HepG2 (cell line): ENCODE results near the gene CCDC61. TPM values are rescaled to one million over a fixed set of nuclear protein-coding genes. Genes with fewer than 3 reads are reported as not detected.
A peak's percentile ranks its signal among the peaks of the same experiment; 100 is the strongest.

ENCODE experiments used
- ATAC-seq: fragments of 200-7000 bp; cut with Tn5 transposase; 3 replicates; pipeline ENCODE4 v1.9.1; 2020; ENCODE audit warnings: mild to moderate bottlenecking, moderate library complexity
- BruUV-seq: library from RNA; stranded (reverse); fragments of 400-500 nt; replicated peaks from 2 replicates; lab custom pipeline; 2021; lab: Mats Ljungman, UMichigan
- CTCF ChIA-PET: fragments of 300-600 bp; formaldehyde crosslinking; extraction: SDS; loops from one replicate; lab custom pipeline; 2021; ENCODE audit warnings: low total read pairs, inconsistent platforms, low intra/inter-chr PET ratio; lab: Yijun Ruan, JAX
- POLR2A ChIA-PET: fragments of 350-600 bp; sonication (Branson Sonifier 250); formaldehyde crosslinking; loops from one replicate; lab custom pipeline; 2020; ENCODE audit warnings: antibody characterized with exemption, inconsistent platforms; lab: Yijun Ruan, JAX
- DNase-seq: peaks from one replicate; pipeline ENCODE4 v3.0.0-alpha.2; 2015; ENCODE audit warnings: low spot score
- FAIRE-seq: peaks from 3 replicates; lab custom pipeline; 2011; peaks lifted over from hg19 to GRCh38; lab: Jason Lieb, UNC
- H2AFZ ChIP-seq: one replicate; pipeline ENCODE4 v1.6.1; 2011; ENCODE audit warnings: low read length, inconsistent platforms
- H3K27ac ChIP-seq: fragments of 300-600 bp; 3 replicates; pipeline ENCODE4 v1.8.0; 2011; ENCODE audit warnings: mixed run types, mild to moderate bottlenecking, mixed read lengths, low read length, inconsistent platforms; ENCODE audit not compliant: insufficient read depth; ENCODE audit errors: extremely low read length
- H3K27me3 ChIP-seq, 2 experiments: fragments of 200-600 bp in 1 of 2; 2 replicates in 1 of 2; 3 replicates in 1 of 2; pipeline versions ENCODE4 v1.6.0 to v1.8.0; 2011; ENCODE audit warnings: low read length in 2 of 2, mild to moderate bottlenecking in 2 of 2, moderate library complexity in 2 of 2, inconsistent platforms in 1 of 2; ENCODE audit not compliant: insufficient read depth in 2 of 2, control insufficient read depth in 1 of 2
- H3K36me3 ChIP-seq, 2 experiments: fragments of 200-600 bp in 1 of 2; replicated peaks in 1 of 2; 2 replicates in 1 of 2; 3 replicates in 1 of 2; pipeline versions ENCODE4 v1.5.1 to v1.8.0; 2011; ENCODE audit warnings: low read length in 2 of 2, inconsistent platforms in 1 of 2; ENCODE audit not compliant: insufficient read depth in 2 of 2, control insufficient read depth in 1 of 2
- H3K4me1 ChIP-seq: 2 replicates; pipeline ENCODE4 v1.5.1; 2012; ENCODE audit warnings: low read length, inconsistent platforms; ENCODE audit not compliant: insufficient read depth
- H3K4me2 ChIP-seq: 2 replicates; pipeline ENCODE4 v1.6.0; 2011; ENCODE audit warnings: low read depth, low read length, inconsistent platforms
- H3K4me3 ChIP-seq, 3 experiments: fragments of 200-600 bp in 1 of 3; sonication (generic), shearing (Covaris generic) in 1 of 3; replicated peaks in 1 of 3; 2 replicates each; pipeline ENCODE4 v1.5.1; 2011 to 2016; ENCODE audit warnings: low read length in 3 of 3, inconsistent platforms in 2 of 3, low read depth in 2 of 3, mild to moderate bottlenecking in 2 of 3, control low read depth in 1 of 3, mixed read lengths in 1 of 3; ENCODE audit not compliant: insufficient read depth in 1 of 3
- H3K79me2 ChIP-seq: one replicate; pipeline ENCODE4 v1.6.1; 2011; ENCODE audit warnings: low read length, inconsistent platforms; ENCODE audit not compliant: insufficient read depth
- H3K9ac ChIP-seq: 2 replicates; pipeline ENCODE4 v1.6.0; 2011; ENCODE audit warnings: mild to moderate bottlenecking, low read depth, low read length, inconsistent platforms; ENCODE audit not compliant: insufficient read depth
- H3K9me3 ChIP-seq: 2 replicates; pipeline ENCODE4 v1.5.1; 2012; ENCODE audit warnings: mild to moderate bottlenecking, low read length
- H4K20me1 ChIP-seq: 2 replicates; pipeline ENCODE4 v1.6.0; 2011; ENCODE audit warnings: inconsistent platforms, mild to moderate bottlenecking, low read length, moderate library complexity; ENCODE audit not compliant: insufficient read depth
- HMGXB3 ChIP-seq: sonication (generic); formaldehyde crosslinking; IDR thresholded peaks from 2 replicates; pipeline ENCODE4 v1.4.0; 2020; ENCODE audit warnings: missing genetic modification reagents, borderline replicate concordance
- KLF11 ChIP-seq: IDR thresholded peaks from 2 replicates; pipeline ENCODE4 v1.6.1; 2016; ENCODE audit warnings: missing compliant biosample characterization
- SP2 ChIP-seq: sonication (generic); formaldehyde crosslinking; IDR thresholded peaks from 2 replicates; pipeline ENCODE4 v1.5.1; 2020; ENCODE audit warnings: mild to moderate bottlenecking, missing genetic modification reagents
- TCF7 ChIP-seq: sonication (generic); IDR thresholded peaks from 2 replicates; pipeline ENCODE4 v1.6.1; 2016; ENCODE audit warnings: antibody characterized with exemption, low read depth
- ZMYM2 ChIP-seq: sonication (generic); formaldehyde crosslinking; IDR thresholded peaks from 2 replicates; pipeline ENCODE4 v1.8.0; 2022; ENCODE audit warnings: mild to moderate bottlenecking, missing genetic modification reagents
- ZNF792 ChIP-seq: IDR thresholded peaks from 2 replicates; pipeline ENCODE4 v1.6.1; 2016
- whole genome bisulfite sequencing: methylation state at CpG from one replicate; pipeline ENCODE4 v1.1.6; 2017; ENCODE audit warnings: low lambda C conversion rate; 5-methylcytosine and 5-hydroxymethylcytosine counted together
- in situ Hi-C: cut with HindIII; loops from 2 replicates; pipeline ENCODE4 v1.10.0; 2017; ENCODE audit warnings: low pct_unique_long_range_greater_than_20kb; ENCODE audit not compliant: extremely low pct_ligation_motif_present
- intact Hi-C: fragments of 100-400 bp; cut with micrococcal nuclease; formaldehyde crosslinking; loops from one replicate; pipeline ENCODE4 v1.10.0; 2022; ENCODE audit not compliant: unreplicated experiment
- polyA plus RNA-seq, 8 experiments: library from polyadenylated mRNA; depleted of rRNA in 3 of 8; stranded (reverse) in 7 of 8; unstranded in 1 of 8; fragments of >200 nt; fragmentation: Illumina TruSeq in 4 of 8; extraction: Trizol in 4 of 8; gene quantifications; 2 replicates each; pipeline versions ENCODE4 v1.2.1 to v1.2.3, GENCODE V29; 2011 to 2016; ENCODE audit warnings: low read depth in 4 of 8, missing spikeins in 1 of 8, mixed read lengths in 1 of 8; ENCODE audit not compliant: insufficient read depth in 1 of 8
- total RNA-seq, 5 experiments: library from RNA; depleted of rRNA; stranded (reverse); fragments of >200 nt; fragmentation: Illumina TruSeq; extraction: Trizol; gene quantifications; 2 replicates each; pipeline ENCODE4 v1.2.3, GENCODE V29; 2016; ENCODE audit warnings: low read depth in 1 of 5

The CCDC61 gene
- total and polyA plus RNA-seq, 2 of the 13 experiments (the other 11 are each of a cell fraction or from before 2014, with no cell fraction given): 4.2 to 4.9 TPM

GRCh38 chr19:45952341-45952685, 43.0 kb upstream of the CCDC61 start:
- no peaks in the 10 kb centered on the region for H3K36me3 ChIP-seq
- H3K4me1 ChIP-seq: no peaks in the 10 kb centered on the region
- in situ Hi-C loops: no loop called here
- no peak overlapping the region for H3K4me2 ChIP-seq
- TF ChIP-seq TCF7 (no peak), HMGXB3 (CRISPR knock-in tag) (no peak), ZNF792 (0 out of 2 replicates have a peak, but pooled peaks have one; percentile 9), SP2 (CRISPR knock-in tag) (no peak), KLF11 (CRISPR knock-in tag) (no peak), ZMYM2 (CRISPR knock-in tag) (no peak)
- H3K27me3 ChIP-seq: peaks cover 0 to 1% of the 10 kb centered on the region in 2 experiments; a peak in 2 of 5 replicates
- DNase-seq: no peak
- H3K27ac ChIP-seq: no peak overlapping the region
- no peaks in the 10 kb centered on the region for H4K20me1 ChIP-seq
- ChIA-PET POLR2A (no interaction called here), CTCF (no interaction called here)
- WGBS: 38% methylated on average over 7 of the region's 8 CpGs
- no peak overlapping the region for H2AFZ ChIP-seq
- ATAC-seq: no peak
- no peaks in the 10 kb centered on the region for H3K9me3 ChIP-seq
- no peak overlapping the region for H3K9ac ChIP-seq
- FAIRE-seq: no peak
- no TSS peak for BruUV-seq
- H3K4me3 ChIP-seq: no peak overlapping the region
- intact Hi-C loops: no loop called here
- H3K79me2 ChIP-seq: no peaks in the 10 kb centered on the region
